ENCODE results near the gene RHEBL1.

RHEBL1 gene

DNA sequence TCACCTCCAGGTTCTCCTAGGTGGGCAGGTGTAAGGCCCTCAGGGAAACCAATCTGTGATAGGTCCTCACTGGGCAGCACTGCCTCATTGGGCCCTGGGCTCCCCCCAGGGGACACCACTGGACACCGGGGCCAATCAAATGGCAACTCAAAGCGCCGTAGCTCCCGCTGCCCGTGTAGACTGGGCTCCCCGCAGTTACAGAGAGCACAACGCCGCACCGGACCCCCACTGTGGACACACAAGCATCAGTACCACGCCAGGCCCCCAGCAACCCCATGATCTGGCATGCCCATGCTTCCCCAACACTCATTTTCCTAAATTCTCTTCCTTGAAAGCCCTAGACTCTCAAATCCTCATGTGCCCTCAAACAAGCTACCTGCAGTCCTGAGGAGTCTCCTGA lies 15.3 kb downstream of the RHEBL1 start:
- DNase-seq (ENCODE audit: low read depth): no peak

DNA sequence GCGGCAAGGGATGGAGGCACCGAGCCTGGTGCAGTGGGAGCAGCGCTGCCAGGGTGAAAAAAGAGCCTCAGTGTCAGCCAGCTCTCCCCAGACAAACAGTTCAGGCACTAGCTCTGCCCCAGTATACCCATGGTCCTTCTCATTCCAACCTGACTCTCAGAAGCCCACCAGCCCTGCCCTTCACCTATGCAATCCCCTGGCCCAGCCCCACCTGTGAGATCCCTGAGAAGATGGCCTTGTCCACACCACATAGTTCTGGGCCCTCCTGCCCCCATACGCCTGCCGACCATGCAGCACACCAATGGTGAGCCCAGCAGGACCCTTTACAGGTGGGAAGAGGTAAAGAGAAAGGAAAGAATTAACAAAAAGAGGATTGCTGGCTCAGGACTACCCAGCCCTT lies 15.7 kb downstream of the RHEBL1 start:
- no peak for DNase-seq (ENCODE audit: low read depth)

DNA sequence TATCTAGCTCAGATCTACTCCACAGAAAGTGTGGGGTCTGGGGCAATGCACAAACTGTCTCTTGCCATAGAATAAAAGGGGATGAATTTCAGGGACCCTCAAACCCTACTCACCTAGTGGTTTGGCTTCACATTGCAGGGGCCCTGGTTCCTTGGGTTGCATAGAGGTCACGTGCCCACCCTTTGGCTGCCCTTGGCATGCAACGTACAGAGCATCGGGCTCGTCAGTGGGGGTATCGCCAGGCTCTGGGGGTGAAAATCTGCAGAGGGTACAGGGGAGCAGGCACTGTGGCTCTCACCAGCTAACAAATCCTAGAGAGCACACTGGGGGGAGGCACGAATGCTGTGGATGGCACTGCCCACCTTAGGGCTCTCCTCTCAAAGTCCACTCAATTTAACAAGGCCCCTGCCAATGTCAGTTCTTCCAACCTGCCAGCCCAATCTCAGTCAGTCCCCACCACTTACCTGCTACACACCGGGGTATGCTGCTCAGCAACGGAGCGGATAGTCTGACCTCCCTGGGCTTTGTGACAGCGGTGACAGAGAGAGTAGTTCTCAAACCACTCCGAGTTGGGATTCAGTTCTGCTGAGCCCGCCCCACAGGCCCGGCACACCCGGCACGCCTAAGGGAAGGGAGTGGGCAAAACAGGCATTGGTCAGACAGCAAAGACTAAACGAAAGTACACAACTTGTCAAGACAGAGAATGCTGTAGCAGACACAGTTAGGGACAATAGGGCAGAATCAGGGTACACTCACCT lies 17.1 kb downstream of the RHEBL1 start:
- DNase-seq (ENCODE audit: low read depth): no peak

DNA sequence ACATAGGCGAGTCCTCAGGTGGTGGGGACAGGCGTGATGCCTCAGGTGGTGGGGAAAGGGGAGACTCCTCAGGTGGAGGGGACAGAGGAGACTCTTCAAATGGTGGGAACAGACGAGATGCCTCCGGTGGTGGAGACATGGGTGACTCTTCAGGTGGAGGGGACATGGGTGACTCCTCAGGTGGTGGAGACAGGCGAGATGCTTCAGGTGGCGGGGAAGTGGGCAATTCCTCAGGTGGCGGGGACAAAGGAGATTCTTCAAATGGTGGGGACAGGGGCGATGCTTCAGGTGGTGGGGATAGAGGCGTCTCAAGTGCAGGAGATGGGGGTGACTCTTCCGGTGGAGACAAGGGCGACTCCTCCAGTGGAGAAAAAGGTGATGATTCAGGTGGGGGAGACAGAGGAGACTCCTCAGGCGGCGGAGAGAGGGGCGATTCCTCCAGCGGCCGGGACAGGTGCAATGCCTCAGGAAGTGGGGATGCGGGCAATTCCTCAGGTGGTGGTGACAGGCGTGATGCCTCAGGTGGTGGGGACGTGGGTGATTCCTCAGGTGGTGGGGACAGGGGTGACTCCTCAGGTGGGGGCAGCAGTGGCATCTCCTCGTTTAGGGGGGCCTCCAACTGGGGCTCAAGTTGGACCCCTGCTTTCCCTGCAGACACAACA lies 17.9 kb downstream of the RHEBL1 start:
- DNase-seq (ENCODE audit: low read depth): no peak

DNA sequence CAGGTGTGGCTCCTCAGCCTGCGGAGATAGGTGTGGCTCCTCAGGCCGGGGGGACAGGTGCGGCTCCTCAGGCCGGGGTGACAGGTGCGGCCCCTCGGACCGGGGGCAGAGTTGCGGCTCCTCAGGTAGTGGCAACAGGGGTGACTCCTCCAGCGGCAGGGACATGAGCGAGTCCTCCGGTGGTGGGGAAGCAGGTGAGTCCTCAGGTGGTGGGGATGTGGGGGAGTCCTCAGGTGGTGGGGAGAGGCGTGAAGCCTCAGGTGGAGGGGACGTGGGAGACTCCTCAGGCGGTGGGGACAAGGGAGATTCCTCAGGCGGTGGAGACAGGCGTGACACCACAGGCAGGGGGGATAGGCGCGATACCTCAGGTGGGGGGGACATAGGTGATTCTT lies 18.4 kb downstream of the RHEBL1 start:
- DNase-seq (ENCODE audit: low read depth): no peak

DNA sequence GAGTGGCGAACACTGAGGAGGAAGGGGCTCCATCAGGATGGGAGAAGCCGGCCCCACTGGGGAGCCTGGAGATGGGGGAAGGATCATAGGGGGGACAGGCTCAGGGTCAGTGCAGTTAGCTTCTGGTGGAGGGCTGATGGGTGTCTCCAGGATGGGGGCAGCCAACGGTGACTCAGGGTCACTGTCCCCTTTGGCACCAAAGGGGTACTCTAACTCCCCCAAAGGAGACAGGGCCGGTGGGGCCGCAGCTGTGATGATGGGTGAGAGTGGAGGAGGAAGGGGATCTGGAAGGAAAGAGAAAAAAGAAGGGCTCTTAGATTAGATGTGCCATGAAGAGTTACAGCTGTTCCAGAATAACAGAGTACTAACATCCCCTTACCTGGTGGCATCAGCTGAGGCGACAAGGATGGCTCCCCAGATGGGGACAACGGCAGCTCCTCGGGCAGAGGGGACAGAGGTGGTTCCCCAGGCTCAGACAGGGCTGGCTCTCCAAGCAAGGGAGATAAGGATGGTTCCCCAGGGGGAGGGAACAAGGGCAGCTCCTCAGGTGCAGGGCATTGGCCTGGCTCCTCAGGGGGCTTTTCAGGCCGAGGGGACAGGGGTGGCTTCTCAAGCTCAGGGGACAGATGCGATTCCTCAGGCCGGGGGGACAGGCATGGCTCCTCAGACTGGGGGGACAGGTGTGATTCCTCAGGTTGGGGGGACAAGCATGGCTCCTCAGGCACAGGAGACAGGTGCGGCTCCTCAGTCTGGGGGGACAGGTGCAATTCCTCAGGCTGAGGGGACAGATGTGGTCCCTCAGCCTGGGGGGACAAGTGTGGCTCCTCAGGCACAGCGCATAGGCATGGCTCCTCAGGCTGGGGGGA lies 19.0 kb downstream of the RHEBL1 start:
- DNase-seq (ENCODE audit: low read depth): no peak

DNA sequence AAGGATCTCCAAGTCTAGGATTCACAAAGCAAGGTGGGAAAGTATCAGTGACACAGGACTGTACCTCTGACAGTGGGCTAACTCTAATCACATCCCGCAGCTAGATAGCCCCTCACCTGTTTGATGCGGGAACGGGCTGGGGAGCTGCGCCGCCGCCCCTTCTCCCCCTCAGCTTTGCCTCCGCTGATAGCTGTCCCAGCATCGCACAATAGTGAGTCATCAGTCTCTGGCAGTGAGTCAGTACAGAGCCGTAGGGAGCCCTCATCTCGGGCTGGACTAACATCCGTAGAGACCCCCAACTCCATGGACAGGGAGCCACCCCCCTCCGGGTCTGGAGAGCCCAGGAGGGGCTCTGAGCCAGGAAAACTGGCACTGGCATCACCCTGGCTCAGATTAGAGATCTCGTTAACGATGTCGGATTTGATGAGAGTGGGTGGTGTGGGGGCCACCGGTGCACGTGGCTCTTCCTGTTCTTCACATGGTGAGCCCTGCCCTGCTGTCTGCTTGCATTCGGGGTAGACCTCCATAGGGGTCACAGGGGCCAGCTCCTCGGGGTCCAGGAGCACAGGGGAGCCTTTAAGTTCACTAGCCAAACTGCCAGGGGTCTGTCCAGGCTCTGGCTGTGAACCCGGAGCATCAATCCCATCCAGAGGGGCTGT lies 20.1 kb downstream of the RHEBL1 start:
- DNase-seq (ENCODE audit: low read depth): no peak

DNA sequence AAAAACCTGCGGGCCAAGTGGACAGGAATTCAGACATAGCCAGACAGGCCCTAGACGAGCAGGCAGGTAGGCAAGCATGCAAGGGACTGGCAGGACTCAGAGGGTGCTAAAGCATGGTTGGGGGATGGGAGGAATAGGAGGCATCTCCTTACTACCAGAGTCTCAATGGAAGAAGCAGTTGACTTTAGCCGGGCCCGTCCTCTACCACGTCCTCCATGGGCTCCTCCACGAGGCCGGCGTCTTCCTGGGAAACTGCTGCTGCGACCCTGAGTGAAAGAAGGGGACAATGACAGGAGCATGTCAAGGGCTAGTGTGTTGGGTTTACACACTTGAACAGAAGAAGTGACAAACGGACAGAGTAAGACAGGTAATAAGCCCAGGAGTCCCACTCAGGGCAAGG lies 20.8 kb downstream of the RHEBL1 start:
- no peak for DNase-seq (ENCODE audit: low read depth)

DNA sequence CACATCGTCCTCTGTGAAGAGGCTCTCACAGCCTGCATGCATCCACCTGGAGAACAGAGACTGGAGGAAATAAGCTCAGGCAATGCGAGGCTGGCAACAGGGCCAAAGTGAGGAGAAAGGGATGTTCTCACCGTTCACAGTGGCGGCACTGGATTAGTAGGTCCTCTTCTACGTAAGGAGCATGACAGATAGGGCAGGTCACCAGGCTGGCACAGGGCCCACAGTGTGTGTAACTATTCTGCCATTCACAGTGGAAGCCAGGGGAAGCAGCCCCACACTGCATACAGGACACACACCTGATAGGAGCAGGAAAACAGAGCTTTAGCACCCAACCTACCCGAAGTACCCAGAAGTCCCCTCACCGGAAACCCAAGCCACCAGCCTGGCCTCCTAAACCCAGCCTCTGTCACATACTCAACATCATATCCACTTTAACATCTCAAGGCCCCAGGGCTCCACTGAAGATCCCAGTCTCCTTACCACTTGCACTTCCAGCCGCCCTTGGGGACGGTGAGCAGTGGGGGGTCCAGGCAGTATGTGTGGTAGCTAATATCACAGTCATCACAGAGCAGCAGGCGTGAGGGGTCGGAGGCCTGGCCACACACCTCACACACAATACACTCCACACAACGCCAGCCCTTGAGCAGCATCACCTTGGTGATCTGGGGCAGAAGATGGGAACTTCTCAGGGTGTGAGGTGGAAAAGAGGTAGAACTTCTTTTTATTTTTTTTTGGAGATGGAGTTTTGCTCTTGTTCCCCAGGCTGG lies 23.5 kb downstream of the RHEBL1 start:
- no peak for DNase-seq (ENCODE audit: low read depth)

DNA sequence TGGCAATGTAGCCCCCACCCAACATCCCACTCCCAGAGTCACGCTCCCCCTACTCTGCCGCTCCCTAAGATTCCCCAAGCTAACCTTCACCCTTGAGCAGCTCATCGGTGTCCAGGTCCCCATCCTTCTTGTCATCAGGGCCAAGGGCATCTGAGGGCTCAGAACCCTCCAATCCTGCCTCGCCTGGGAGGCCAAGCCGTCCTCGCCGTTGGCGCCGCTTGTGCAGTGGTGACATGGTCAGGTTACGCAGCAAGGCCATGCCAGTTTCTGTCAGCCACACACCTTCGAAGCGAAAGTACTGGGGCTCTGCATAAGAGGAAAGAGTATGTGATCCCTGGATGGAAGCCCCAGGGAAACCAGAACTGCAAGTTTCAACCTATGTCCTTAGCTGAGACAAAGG lies 25.1 kb downstream of the RHEBL1 start:
- no peak for DNase-seq (ENCODE audit: low read depth)

DNA sequence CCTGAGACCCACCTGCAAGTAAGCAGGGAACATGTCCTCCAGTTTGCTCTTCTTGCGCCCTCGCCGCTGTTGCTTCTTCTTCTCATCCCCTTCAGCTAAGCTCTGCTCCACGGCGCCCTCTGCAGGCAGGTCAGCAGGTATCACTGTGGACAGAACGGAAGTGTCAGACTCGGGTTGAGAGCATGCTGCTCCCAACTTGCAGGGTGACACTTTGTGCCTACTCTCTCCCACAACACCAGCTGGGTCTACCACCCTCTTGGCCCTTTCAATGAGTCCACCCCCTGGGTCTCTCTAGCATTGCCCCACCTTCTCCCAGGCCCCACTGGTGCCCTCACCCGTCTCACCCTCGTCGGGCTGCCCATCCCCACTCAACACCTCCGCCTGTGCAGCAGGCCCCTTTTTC lies 25.9 kb downstream of the RHEBL1 start:
- DNase-seq (ENCODE audit: low read depth): peak; percentile 55

DNA sequence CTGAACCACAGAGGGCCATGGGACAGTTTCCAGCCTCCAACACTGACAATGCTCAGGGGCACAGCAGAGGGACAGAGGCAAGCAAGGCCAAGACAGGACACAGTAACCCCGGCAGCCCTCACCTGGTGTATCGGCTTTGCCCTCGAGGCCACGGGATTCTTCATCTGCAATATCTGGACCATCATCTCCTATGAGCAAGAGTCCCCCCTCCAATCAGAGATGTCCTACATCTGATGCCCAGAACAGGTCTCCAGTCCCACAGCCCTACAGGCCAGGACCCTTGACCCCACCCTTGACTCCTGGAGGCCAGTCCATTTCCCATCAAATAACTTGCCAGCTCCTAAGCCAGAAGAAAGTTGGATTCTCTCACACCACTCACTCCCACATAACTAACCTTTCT lies 26.5 kb downstream of the RHEBL1 start:
- DNase-seq (ENCODE audit: low read depth): no peak

DNA sequence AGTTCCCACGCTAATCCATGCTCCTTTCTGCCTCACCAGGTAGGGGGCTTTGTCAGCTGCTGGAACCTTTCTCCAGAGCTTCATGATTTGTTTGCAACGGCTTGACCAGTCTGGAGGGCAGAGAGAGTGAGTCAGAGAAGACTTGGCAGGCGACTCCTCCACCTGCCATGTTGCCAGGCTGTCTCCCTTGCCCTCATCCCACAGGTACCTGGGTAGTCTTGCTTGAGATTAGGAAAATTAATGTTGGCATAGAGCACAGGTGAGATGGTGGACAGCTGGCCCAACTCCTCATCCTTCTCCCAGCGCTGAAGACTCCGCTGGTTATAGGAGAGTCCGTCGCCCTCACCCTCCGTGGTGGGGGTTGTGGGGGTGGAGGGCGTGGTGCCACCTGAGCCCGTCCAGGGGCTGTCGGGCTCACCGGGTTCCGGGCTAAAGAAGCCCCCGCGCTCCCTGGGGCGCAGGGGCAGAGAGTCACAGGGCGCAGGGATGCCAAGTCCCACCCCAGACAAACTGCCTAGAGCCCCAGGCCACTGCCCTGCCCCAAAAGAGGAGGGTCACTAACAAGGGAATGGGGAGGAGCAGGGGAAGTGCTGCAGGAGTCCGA lies 27.8 kb downstream of the RHEBL1 start:
- DNase-seq (ENCODE audit: low read depth): no peak

DNA sequence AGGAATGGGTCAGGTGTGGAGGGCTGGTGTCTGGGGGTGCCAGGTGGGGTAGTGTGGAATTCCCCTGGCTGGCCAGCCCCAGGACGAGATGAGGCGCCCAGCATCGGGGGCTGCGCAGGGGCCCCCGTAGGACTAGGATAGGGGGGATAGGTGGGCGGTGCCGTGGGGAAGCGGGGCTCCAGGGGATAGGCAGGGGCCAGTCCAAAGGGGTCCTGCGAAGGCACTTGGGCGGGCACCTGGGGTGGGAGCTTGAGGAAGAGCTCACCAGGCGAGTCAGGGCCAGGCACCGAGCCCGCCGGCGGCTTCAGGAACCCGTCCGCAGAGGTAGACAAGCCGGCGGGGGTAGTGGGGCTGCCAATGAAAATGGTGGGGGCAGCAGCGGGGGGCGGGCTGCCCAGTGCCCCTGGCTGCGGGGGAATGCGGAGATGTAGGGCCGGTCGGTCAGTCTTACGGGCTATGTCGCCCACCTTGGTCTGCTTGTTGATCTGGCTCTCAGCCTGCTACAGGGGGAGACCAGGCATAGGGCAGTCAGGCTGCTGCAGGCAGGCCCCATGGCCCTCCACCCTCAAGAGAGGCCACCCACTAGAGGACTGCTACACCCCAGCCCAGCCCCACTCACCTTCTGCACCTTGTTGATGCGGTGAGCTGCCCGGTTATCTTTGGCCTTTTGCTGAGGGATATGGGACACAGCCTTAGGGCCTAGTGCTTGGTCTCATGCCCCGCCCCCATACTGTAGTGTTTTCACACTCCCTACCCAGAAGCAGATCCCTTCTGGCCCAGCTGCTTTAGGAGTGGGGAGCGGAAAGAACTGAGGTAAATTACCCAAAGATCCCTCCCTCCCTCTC lies 28.5 kb downstream of the RHEBL1 start:
- no peak for DNase-seq (ENCODE audit: low read depth)

DNA sequence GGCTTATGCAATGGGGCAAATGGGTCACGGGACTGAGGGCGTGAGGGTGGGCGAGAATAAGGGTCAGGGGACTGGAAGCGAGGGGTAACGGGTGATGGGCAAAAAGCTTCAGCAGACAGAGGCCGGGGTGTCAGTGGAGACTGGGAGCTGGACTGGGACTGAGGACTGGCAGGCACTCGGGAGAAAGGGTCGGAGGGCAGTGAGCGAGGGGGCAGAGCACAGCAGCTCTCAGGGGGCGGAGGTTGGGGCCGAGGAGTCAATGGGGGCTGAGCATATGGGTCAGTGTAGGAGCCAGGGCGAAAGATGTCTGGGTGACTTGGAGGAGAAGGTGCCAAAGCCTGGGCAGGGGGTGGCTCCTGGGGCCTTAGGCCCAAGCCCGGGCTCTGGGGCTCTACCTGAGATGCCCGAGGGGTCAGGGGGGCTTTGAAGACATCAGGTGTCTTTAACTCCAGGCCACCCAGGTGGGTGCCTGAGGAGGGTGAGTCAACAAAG lies 29.4 kb downstream of the RHEBL1 start:
- DNase-seq (ENCODE audit: low read depth): no peak

DNA sequence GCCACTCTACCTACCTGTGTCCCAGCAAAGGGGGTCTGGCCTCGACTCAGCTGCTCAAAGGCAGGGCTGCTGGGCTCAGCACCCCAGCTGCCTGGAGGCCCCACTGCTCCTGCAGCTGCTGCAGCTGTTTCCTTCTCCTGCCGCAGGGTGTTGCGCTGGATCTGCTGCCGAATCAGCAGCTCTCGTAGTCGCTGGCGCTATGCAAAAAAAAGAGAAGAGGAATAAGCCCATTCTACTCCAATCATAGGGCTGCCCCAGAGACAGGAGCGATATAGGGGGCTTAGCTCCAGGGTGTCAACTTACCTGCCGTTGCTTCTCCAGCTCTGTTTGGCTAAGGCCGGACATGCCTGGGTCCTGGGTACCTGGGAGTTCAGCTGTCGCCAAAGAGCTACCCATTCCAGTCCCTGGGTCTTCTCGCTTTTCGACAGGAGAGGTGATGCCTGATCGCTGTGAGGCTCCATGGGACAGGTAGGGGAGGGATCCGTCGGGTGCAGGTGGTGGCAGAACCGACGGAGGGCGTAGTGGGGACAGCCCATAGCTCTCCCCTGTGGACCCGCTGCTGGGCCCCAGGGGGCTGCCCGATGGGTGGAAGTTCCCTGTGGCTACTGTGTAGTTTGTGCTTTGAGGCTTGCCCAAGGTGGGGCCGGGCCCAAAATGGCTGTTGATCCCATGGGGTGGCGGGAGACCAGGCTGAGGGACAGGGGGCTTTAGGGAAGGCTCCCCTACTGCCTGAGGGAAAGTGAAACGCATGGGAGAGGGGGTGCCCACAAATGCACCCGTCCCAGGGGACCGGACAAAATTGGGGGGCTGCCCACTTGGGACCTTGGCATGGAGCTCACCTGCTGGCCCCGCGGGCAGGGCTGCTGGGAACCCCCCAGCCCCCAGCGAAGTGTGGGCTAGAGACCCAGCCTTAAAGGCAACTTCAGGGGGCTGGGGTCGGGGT lies 30.1 kb downstream of the RHEBL1 start:
- no peak for DNase-seq (ENCODE audit: low read depth)

DNA sequence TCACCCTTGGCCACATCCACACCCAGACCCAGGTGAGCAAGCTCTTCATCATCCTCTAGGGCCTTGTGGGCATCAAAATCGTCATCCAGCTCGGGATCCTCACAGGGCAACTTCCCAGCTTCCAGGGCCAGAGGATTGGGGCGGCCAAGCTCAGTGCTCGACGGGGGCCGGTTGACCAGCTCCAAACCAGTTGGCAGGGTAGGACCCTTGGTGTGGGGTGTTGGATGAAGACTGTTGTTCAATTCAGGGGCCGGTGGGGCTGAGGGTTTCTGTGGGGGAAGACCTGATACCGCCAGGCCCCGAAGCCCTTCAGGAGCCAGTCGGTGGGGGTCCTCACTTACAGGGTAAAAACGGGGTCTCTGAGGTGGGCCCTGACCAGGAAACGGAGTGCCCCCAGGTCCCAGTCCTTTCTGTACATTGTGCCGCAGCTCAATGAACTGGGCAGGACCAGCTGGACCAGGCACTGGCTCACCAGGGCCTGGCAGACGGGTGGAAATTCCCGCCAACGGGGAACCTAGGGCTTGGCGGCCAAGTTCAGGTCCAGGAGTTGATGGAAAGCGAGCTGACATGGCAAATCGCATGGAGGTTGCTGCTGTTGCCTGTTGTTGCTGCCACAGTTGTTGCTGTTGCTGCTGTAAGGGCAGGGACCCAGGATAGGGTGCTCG lies 31.4 kb downstream of the RHEBL1 start:
- no peak for DNase-seq (ENCODE audit: low read depth)

DNA sequence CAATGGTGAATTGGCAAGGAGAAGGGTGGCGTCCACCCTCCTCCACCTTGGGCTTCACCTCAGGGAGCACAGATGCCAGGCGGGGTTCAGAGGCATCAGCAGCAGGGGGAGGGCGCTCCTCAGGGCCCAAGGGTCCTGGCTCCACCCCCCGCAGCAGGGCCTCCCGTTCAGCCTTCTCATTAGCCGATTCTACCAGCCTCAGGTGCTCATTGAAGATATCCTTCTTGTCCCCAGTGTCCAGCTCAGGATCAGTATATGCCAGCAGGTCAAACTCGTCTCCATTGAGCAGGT lies 31.9 kb downstream of the RHEBL1 start:
- no peak for DNase-seq (ENCODE audit: low read depth)

Data from stimulated activated CD8-positive, alpha-beta memory T cell treated with anti-CD3 and anti-CD28 coated beads, Interleukin-12 subunit alpha, Interleukin-12 subunit beta, amount 100 ng/mL, for 4 hours (primary cell).